WTC11 (cell line): ENCODE data around the gene ZNHIT3. TPM values are rescaled to one million over a fixed set of nuclear protein-coding genes. Genes with fewer than 3 reads are reported as not detected.

Experiments used
- ATAC-seq: fragments of 200-7000 bp; cut with Tn5 transposase; 2 replicates; pipeline ENCODE4 v1.10.0; 2021; ENCODE audit warnings: mild to moderate bottlenecking, moderate library complexity
- CTCF ChIA-PET: fragments of 300-600 bp; sonication (Branson Sonifier 250); formaldehyde crosslinking; loops from one replicate; lab custom pipeline; 2021; ENCODE audit warnings: antibody characterized with exemption; lab: Charles Lee
- POLR2A ChIA-PET: fragments of 350-600 bp; sonication (Branson Sonifier 250); formaldehyde crosslinking; loops from one replicate; lab custom pipeline; 2021; ENCODE audit warnings: antibody characterized with exemption; lab: Charles Lee
- DNase-seq: peaks from one replicate; pipeline ENCODE4 v3.0.0; 2021; ENCODE audit warnings: low spot score
- H3K27ac Mint-ChIP-seq: 2 replicates; pipeline ENCODE4 v1.8.0; 2021; ENCODE audit warnings: mixed read lengths
- H3K27me3 Mint-ChIP-seq: 2 replicates; pipeline ENCODE4 v1.8.0; 2021; ENCODE audit warnings: low read depth, mild to moderate bottlenecking, moderate library complexity, mixed read lengths
- H3K36me3 Mint-ChIP-seq: 2 replicates; pipeline ENCODE4 v1.8.0; 2021; ENCODE audit warnings: mixed read lengths
- H3K4me1 Mint-ChIP-seq: 2 replicates; pipeline ENCODE4 v1.8.0; 2022; ENCODE audit warnings: mixed read lengths
- H3K4me3 Mint-ChIP-seq: 2 replicates; pipeline ENCODE4 v1.8.0; 2021; ENCODE audit warnings: mild to moderate bottlenecking, moderate library complexity, mixed read lengths
- H3K9me3 Mint-ChIP-seq: 2 replicates; pipeline ENCODE4 v1.8.0; 2021; ENCODE audit warnings: mixed read lengths
- AFF4 ChIP-seq: sonication (generic); formaldehyde crosslinking; IDR thresholded peaks from 2 replicates; pipeline ENCODE4 v1.8.1; 2023; ENCODE audit warnings: mild to moderate bottlenecking, missing genetic modification reagents, borderline replicate concordance
- ARID4B ChIP-seq: sonication (generic); formaldehyde crosslinking; IDR thresholded peaks from 2 replicates; pipeline ENCODE4 v1.8.0; 2023; ENCODE audit warnings: missing genetic modification reagents, mild to moderate bottlenecking, borderline replicate concordance
- FOXP4 ChIP-seq: sonication (generic); formaldehyde crosslinking; IDR thresholded peaks from 2 replicates; pipeline ENCODE4 v1.8.0; 2022; ENCODE audit warnings: mild to moderate bottlenecking, missing genetic modification reagents
- IRF2 ChIP-seq: sonication (generic); formaldehyde crosslinking; IDR thresholded peaks from 2 replicates; pipeline ENCODE4 v1.8.0; 2022; ENCODE audit warnings: low read depth, missing genetic modification reagents, borderline replicate concordance
- JUN ChIP-seq: sonication (generic); formaldehyde crosslinking; IDR thresholded peaks from 2 replicates; pipeline ENCODE4 v1.8.0; 2023; ENCODE audit warnings: mild to moderate bottlenecking, missing genetic modification reagents
- TP53 ChIP-seq: sonication (generic); formaldehyde crosslinking; IDR thresholded peaks from 2 replicates; pipeline ENCODE4 v1.8.1; 2023; ENCODE audit warnings: mild to moderate bottlenecking, missing genetic modification reagents
- ZNF317 ChIP-seq: sonication (generic); formaldehyde crosslinking; IDR thresholded peaks from 2 replicates; pipeline ENCODE4 v1.8.1; 2023; ENCODE audit warnings: low read depth, mild to moderate bottlenecking, moderate library complexity, missing genetic modification reagents, borderline replicate concordance
- ZNF416 ChIP-seq: fragments of 250-450 bp; sonication (Bioruptor Pico); IDR thresholded peaks from 2 replicates; pipeline ENCODE4 v1.9.0; 2021; ENCODE audit warnings: mild to moderate bottlenecking, inconsistent platforms
- ZNF423 ChIP-seq: fragments of 250-450 bp; sonication (Bioruptor Pico); IDR thresholded peaks from 2 replicates; pipeline ENCODE4 v2.1.2; 2022; ENCODE audit warnings: mild to moderate bottlenecking, moderate library complexity
- total RNA-seq: library from RNA; stranded (reverse); gene quantifications from 3 replicates; pipeline ENCODE4 v1.2.3, GENCODE V29; 2021
- TF ChIP-seq, protein P1 (sequence below): sonication (generic); formaldehyde crosslinking; IDR thresholded peaks from 2 replicates; pipeline ENCODE4 v1.8.1; 2022; ENCODE audit warnings: missing genetic modification reagents, borderline replicate concordance
- TF ChIP-seq, protein P2 (sequence below): fragments of 200-600 bp; IDR thresholded peaks from 2 replicates; pipeline ENCODE4 v1.8.0; 2022; ENCODE audit warnings: antibody characterized with exemption

The ZNHIT3 gene
- total RNA-seq, 1 experiment from 2014 or later = 47.0 TPM

DNA sequence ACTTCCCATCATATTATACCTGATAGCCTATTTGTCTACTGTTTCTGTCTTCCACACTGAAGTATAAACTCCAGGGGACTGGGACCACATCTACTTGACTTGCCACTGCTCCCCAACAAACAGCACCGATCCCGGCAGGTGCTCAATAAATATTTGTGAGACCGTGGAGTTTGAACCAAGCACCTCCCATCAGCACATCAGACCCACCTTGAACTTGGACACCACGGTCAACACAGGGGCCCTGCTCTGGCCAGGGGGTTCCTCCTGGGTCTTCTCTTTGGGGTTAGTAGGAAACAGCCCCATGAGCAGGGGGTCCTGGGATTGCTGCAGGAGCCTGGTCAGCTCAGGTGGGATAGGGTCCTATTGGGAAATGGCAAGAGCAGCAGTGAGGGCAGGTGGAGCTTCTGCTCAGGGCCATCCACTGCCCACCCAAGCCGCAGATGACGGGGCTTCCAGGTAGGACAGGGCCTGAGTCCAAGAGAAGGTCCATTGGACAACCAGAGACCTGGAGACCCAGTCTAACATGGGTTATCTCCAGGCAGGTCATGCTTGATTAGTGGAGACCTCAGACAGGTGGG lies 19.9 kb downstream of the ZNHIT3 start (continued):
- no peak for TF ChIP-seq AFF4 (CRISPR knock-in tag)
- no peak for TF ChIP-seq ZNF317 (CRISPR knock-in tag)
- TF ChIP-seq, all 79 proteins: peak for 0

DNA sequence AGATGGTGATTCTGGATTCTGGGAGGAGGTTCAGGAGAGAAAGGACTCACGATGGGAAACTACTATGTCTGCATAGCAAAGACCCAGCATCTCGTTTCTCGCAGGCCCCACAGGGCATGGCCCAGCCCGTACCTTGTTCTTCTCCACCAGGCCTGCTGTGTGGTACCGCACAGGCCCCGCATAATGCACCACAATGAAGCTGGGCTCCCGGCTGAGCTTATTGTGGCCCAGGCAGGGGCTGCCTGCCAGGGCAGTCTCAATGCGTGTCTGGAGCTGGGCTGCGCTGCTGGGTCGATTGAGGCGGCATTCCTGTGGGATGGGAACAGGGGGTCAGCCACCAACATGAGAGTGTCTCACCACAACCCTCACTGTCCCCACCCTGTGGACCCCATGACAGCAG lies 20.4 kb downstream of the ZNHIT3 start:
- ATAC-seq = no peak
- H3K4me3 Mint-ChIP-seq = no peak overlapping the region
- no peak for DNase-seq
- H3K27ac Mint-ChIP-seq = no peak overlapping the region
- H3K27me3 Mint-ChIP-seq = no peaks in the 10 kb centered on the region
- ChIA-PET CTCF (interaction anchor here (1.4 kb wide), 1 partner anchor 27 kb away, joined by 3 read pairs; the partner anchor contains the start of genes MYO19 and PIGW), POLR2A (no interaction called here)
- no peaks in the 10 kb centered on the region for H3K9me3 Mint-ChIP-seq
- peaks cover 87% of the 10 kb centered on the region for H3K36me3 Mint-ChIP-seq
- H3K4me1 Mint-ChIP-seq = no peaks in the 10 kb centered on the region
- TF ChIP-seq ARID4B (CRISPR knock-in tag) (no peak), TP53 (CRISPR knock-in tag) (no peak), ZNF416 (no peak)
- TF ChIP-seq, protein P1, sequence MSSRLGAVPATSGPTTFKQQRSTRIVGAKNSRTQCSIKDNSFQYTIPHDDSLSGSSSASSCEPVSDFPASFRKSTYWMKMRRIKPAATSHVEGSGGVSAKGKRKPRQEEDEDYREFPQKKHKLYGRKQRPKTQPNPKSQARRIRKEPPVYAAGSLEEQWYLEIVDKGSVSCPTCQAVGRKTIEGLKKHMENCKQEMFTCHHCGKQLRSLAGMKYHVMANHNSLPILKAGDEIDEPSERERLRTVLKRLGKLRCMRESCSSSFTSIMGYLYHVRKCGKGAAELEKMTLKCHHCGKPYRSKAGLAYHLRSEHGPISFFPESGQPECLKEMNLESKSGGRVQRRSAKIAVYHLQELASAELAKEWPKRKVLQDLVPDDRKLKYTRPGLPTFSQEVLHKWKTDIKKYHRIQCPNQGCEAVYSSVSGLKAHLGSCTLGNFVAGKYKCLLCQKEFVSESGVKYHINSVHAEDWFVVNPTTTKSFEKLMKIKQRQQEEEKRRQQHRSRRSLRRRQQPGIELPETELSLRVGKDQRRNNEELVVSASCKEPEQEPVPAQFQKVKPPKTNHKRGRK = no peak
- TF ChIP-seq, protein P2, sequence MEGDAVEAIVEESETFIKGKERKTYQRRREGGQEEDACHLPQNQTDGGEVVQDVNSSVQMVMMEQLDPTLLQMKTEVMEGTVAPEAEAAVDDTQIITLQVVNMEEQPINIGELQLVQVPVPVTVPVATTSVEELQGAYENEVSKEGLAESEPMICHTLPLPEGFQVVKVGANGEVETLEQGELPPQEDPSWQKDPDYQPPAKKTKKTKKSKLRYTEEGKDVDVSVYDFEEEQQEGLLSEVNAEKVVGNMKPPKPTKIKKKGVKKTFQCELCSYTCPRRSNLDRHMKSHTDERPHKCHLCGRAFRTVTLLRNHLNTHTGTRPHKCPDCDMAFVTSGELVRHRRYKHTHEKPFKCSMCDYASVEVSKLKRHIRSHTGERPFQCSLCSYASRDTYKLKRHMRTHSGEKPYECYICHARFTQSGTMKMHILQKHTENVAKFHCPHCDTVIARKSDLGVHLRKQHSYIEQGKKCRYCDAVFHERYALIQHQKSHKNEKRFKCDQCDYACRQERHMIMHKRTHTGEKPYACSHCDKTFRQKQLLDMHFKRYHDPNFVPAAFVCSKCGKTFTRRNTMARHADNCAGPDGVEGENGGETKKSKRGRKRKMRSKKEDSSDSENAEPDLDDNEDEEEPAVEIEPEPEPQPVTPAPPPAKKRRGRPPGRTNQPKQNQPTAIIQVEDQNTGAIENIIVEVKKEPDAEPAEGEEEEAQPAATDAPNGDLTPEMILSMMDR = no peak

- ATAC-seq (no peak), DNase-seq (no peak)
- POLR2A ChIA-PET = no interaction called here
- no peaks in the 10 kb centered on the region for H3K9me3 Mint-ChIP-seq
- no peaks in the 10 kb centered on the region for H3K27me3 Mint-ChIP-seq
- no peaks in the 10 kb centered on the region for H3K4me1 Mint-ChIP-seq
- H3K27ac Mint-ChIP-seq = no peak overlapping the region
- peaks cover 87% of the 10 kb centered on the region for H3K36me3 Mint-ChIP-seq
- CTCF ChIA-PET = interaction anchor here (0.7 to 1.4 kb wide), 2 partner anchors 27 kb away, joined by 3 read pairs; partner anchors contain the start of genes MYO19 and PIGW
- no peak overlapping the region for H3K4me3 Mint-ChIP-seq
- TF ChIP-seq FOXP4 (CRISPR knock-in tag) (no peak), ZNF423 (no peak), IRF2 (CRISPR knock-in tag) (no peak), ARID4B (CRISPR knock-in tag) (no peak), JUN (CRISPR knock-in tag) (no peak)
Observed at GRCh38 chr17:36507266-36507665, 20.8 kb downstream of the ZNHIT3 start.
